ENCODE results near the gene NCOA6. TPM values are rescaled to one million over a fixed set of nuclear protein-coding genes. Genes with fewer than 3 reads are reported as not detected.

NCOA6 gene
- total RNA-seq, 1 donor: 8.6 TPM

GRCh38 chr20:34798871-34799270 is 26.6 kb downstream of the NCOA6 start:
- TF ChIP-seq, protein P1, sequence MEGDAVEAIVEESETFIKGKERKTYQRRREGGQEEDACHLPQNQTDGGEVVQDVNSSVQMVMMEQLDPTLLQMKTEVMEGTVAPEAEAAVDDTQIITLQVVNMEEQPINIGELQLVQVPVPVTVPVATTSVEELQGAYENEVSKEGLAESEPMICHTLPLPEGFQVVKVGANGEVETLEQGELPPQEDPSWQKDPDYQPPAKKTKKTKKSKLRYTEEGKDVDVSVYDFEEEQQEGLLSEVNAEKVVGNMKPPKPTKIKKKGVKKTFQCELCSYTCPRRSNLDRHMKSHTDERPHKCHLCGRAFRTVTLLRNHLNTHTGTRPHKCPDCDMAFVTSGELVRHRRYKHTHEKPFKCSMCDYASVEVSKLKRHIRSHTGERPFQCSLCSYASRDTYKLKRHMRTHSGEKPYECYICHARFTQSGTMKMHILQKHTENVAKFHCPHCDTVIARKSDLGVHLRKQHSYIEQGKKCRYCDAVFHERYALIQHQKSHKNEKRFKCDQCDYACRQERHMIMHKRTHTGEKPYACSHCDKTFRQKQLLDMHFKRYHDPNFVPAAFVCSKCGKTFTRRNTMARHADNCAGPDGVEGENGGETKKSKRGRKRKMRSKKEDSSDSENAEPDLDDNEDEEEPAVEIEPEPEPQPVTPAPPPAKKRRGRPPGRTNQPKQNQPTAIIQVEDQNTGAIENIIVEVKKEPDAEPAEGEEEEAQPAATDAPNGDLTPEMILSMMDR (IDR thresholded peaks at IDR 0.05; ENCODE audit: insufficient read depth, low read depth, low read length): no peak
- no peak overlapping the region for H3K4me3 ChIP-seq (ENCODE audit: low read depth, low read length)
- DNase-seq (ENCODE audit: low read depth): no peak

- no peak for DNase-seq (ENCODE audit: low read depth)
- TF ChIP-seq, protein P1 (IDR thresholded peaks at IDR 0.05; ENCODE audit: insufficient read depth, low read depth, low read length): no peak
- H3K4me3 ChIP-seq (ENCODE audit: low read depth, low read length): no peak overlapping the region
Observed at GRCh38 chr20:34798328-34798727, 27.1 kb downstream of the NCOA6 start.

DNA sequence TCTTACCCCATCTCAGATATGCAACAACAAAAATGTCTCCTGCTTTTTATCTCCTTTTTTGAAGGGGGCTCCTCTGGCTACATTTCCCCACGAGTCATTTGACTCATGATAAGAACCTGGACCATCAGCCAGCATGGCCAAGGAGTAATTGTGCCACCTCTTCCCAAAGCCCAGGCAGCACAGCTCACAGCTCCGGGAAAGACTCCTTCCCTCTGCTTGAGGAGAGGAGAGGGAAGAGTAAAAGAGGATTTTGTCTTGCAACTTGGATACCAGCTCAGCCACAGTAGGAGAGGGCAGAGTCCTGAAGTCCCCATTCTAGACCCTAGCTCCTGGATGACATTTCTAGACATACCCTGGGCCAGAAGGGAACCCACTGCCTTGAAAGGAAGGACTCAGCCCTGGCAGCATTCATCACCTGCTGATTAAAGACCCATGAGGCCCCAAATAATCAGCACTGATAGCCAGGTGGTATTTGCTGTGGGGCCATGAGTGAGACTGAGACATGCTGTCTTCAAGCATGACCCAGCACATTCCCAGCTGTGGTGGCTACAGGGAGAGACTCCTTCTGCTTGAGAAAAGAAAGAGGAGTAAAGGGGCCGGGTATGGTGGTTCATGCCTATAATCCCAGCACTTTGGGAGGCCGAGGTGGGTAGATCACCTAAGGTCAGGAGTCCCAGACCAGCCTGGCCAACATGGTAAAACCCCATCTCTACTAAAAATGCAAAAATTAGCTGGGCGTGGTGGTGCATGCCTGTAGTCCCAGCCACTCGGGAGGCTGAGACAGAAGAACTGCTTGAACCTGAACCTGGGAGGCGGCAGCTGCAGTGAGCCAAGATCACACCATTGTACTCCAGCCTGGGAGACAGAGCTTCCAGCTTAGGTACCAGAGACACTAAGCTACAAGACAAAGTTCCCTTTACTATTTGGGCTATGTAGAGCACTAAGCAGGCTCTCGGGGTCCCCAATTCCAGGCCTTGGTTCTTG is 28.1 kb downstream of the NCOA6 start:
- no peak overlapping the region for H3K4me3 ChIP-seq (ENCODE audit: low read depth, low read length)
- no peak for DNase-seq (ENCODE audit: low read depth)
- TF ChIP-seq, protein P1 (IDR thresholded peaks at IDR 0.05; ENCODE audit: insufficient read depth, low read depth, low read length): no peak

DNA sequence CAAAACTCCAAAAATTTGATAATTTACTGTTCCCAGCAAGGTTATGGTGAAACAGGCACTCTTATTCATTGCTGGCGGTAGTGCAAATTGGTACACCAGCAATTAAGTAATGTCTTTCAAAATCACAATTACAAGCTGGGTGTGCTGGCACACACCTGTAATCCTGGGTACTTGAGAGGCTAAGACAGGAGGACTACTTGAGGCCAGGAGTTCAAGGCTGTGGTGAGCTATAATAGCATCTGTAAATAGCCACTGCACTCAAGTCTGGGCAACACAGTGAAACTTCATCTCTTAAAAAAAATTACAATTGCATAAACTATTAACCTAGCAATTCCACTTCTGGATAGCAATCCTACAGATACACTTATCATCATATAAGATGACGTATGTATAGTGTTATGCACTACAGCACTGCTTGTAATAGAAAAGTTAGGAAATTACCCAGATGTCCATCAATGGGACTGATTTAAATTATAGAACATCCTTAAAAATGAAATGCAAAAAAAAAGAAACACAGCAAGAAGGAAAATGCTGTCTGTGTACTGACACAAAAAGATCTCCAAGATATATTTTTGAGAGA is 31.4 kb downstream of the NCOA6 start:
- TF ChIP-seq, protein P1 (IDR thresholded peaks at IDR 0.05; ENCODE audit: insufficient read depth, low read depth, low read length): no peak
- H3K4me3 ChIP-seq (ENCODE audit: low read depth, low read length): no peak overlapping the region
- DNase-seq (ENCODE audit: low read depth): no peak

DNA sequence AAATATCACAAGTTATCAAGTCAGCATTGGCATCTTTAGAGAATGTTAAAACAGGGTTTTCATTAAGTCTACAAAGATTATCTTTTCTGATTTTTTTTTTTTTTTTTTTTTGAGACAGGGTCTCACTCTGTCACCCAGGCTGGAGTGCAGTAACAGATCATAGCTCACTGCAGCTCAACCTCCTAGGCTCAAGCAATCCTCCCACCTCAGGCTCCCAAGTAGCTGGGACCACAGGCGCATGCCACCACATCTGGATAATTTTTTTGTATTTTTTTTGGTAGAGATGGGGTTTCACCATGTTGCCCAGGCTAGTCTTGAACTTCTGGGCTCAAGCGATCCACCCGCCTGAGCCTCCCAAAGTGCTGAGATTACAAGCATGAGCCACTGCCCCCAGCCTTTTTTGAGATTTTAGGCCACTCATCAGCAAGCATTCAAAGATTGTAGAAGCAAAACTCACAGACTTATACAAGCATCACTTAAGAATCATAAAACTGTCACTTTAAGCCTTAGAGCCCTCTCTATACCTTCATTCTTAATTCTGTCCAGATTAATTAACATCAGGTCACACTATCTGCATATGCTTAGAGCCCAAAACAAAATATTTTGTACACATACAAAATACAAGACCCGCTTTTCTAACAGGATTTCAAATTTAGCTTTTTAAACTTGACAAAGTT is 32.6 kb downstream of the NCOA6 start:
- H3K4me3 ChIP-seq (ENCODE audit: low read depth, low read length): no peak overlapping the region
- DNase-seq (ENCODE audit: low read depth): no peak
- TF ChIP-seq, protein P1 (IDR thresholded peaks at IDR 0.05; ENCODE audit: insufficient read depth, low read depth, low read length): no peak

DNA sequence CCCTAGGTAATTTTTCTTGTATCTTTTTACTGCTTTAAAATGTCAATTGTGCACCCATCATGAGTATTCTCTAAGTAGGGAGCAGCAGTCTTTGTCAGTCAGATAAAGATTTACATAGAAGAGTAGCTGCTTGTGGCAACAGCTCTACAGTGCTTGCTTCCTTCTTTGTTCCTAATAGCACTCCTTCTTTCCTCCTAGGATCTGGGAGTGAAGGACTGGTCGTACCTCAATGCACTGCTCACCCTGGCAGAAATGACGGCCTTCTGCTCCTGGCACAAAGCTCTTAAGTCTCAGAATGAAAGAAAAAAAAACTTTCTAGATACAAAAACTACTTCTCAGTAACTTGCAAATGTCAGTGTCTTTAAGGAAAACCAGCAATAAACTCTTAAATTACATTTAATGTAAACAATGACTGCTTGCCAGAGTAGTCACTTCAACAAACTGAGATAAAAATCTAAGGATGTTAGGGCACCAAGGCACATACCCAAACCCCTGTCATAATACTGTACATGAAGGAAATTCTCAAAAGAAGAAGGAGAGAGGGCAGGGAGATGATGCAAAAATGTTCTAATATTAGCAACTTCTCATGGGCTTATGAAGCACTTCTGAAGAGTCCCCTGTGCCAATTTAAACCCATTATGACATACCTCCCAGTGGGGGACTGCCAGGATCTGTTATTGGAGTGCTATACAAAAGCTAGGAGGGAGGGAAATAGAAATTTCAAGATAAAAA is 34.0 kb downstream of the NCOA6 start:
- TF ChIP-seq, protein P1 (IDR thresholded peaks at IDR 0.05; ENCODE audit: insufficient read depth, low read depth, low read length): no peak
- peak; percentile 82 for DNase-seq (ENCODE audit: low read depth)
- H3K4me3 ChIP-seq (ENCODE audit: low read depth, low read length): no peak overlapping the region

Data from fibroblast of villous mesenchyme (primary cell).